HG03159 (cell line): ENCODE results near the gene RAB3GAP1.
"Not testable (repeated sequence)": the region's sequence is repeated elsewhere in the genome, so short reads cannot be mapped to it uniquely, and the experiment has no call there.

Source experiments
- ATAC-seq: cut with Tn5 transposase; IDR thresholded peaks from one replicate; pipeline ENCODE4 v1.9.1; 2021; ENCODE audit warnings: mild to moderate bottlenecking, moderate library complexity; ENCODE audit not compliant: unreplicated experiment

RAB3GAP1 gene

GRCh38 chr2:135099802-135100483 is 47.9 kb downstream of the RAB3GAP1 start:
- no peak for ATAC-seq

- no peak for ATAC-seq
Measured at GRCh38 chr2:135103843-135104242, 51.8 kb downstream of the RAB3GAP1 start.

GRCh38 chr2:135105513-135106316 is 53.6 kb downstream of the RAB3GAP1 start:
- not testable (repeated sequence) for ATAC-seq

- ATAC-seq, result no peak
Measured at GRCh38 chr2:135113322-135113721, 61.2 kb downstream of the RAB3GAP1 start.

GRCh38 chr2:135119582-135119981 is 67.5 kb downstream of the RAB3GAP1 start:
- no peak for ATAC-seq

GRCh38 chr2:135121016-135121657 is 69.0 kb downstream of the RAB3GAP1 start:
- ATAC-seq, result no peak

- not testable (repeated sequence) for ATAC-seq
Measured at GRCh38 chr2:135121658-135122039, 69.6 kb downstream of the RAB3GAP1 start.

- ATAC-seq, result no peak
Measured at GRCh38 chr2:135124924-135125886, 73.1 kb downstream of the RAB3GAP1 start.

- ATAC-seq, result no peak
Measured at GRCh38 chr2:135125940-135126339, 73.8 kb downstream of the RAB3GAP1 start.

GRCh38 chr2:135130751-135131150 is 78.7 kb downstream of the RAB3GAP1 start:
- ATAC-seq, result no peak

GRCh38 chr2:135132314-135132713 is 80.2 kb downstream of the RAB3GAP1 start:
- ATAC-seq, result no peak

GRCh38 chr2:135140606-135141005 is 88.5 kb downstream of the RAB3GAP1 start:
- no peak for ATAC-seq

GRCh38 chr2:135142323-135142722 is 90.2 kb downstream of the RAB3GAP1 start:
- no peak for ATAC-seq

- ATAC-seq, result no peak
Measured at GRCh38 chr2:135144343-135144742, 92.3 kb downstream of the RAB3GAP1 start.

- ATAC-seq, result no peak
Measured at GRCh38 chr2:135149251-135149650, 97.2 kb downstream of the RAB3GAP1 start.

GRCh38 chr2:135150725-135151124 is 98.6 kb downstream of the RAB3GAP1 start:
- no peak for ATAC-seq

- ATAC-seq, result no peak
Measured at GRCh38 chr2:135151615-135152014, 99.5 kb downstream of the RAB3GAP1 start.

- ATAC-seq, result no peak
Measured at GRCh38 chr2:135152361-135152760, 100.3 kb downstream of the RAB3GAP1 start.

GRCh38 chr2:135154962-135155361 is 102.9 kb downstream of the RAB3GAP1 start:
- no peak for ATAC-seq

- ATAC-seq, result no peak
Measured at GRCh38 chr2:135157856-135158255, 105.8 kb downstream of the RAB3GAP1 start.

- ATAC-seq, result no peak
Measured at GRCh38 chr2:135159191-135159590, 107.1 kb downstream of the RAB3GAP1 start.
